Stimulated activated CD4-positive, alpha-beta T cell treated with anti-CD3 and anti-CD28 coated beads, Interleukin-1b, Interleukin-23, amount 100 ng/mL, for 1 hour (primary cell): ENCODE results near the gene C6orf118.

Experiments used
- DNase-seq, 2 donors: peaks; one replicate each; pipeline ENCODE4 v3.0.0-alpha.2; 2020; ENCODE audit warnings: low read depth in 2 of 2

Gene C6orf118

DNA sequence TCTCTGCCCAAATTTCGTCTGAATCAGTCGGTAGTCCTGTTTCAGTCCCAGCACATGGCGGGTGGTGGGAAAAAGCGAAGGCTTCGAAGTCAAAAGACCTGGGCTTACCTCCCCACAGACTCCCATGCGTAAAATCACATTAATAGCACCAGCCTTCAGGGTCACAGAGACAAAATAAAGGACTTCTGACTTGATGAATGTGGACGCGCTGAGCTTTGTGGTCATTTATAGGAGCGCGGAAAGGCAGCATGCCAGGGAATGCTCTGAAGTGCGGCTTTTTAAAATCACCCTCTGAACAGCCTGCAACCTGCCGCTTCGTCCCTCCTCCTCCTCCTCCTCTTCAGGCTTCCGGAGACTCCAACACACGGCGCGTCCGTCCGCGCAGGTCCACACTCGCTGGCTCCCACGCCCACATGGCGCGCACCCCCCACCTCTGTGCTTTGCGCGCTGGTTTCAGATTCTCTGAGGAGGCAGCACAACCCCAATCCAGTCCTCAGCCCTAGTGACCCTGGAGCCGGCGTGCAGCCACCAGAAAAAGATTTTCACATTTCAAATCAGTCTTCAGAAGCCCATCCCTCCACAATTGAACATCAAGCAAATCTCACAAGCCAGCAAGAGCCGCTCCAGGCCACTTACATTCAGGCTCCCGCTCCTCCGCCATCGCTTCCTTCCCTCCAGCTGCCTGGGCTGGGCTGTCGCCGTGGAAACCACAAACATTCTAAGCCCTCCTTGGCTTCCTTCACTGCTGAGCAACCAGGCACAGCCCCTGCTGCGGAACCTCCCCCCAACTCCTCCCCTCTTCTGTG, at the start of gene C6orf118:
C6orf118 (minus strand) TSS at position 680 of the 806 bp plus-strand sequence; CDS start at position 661, 19 bp downstream.
- DNase-seq = no peak

DNA sequence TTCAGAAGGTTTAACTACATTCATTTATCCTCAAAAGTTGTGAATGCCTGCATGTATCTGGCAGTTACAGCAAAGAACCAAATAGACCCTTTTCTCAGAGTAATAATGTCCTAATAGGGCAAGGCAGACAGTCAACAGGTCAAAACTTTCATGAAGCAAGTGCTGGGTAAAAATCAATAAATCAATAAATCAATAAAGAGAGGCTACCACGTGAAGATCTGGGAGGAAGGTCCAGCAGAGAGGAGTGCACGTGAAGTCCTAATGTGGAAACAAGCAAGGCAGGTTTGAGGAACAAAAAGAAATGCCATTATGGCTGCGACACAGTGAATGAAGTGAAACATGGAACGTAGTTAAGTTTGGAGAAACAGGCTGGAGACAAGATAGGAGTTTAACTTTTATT, 36.3 kb upstream of the C6orf118 start:
- DNase-seq = no peak

DNA sequence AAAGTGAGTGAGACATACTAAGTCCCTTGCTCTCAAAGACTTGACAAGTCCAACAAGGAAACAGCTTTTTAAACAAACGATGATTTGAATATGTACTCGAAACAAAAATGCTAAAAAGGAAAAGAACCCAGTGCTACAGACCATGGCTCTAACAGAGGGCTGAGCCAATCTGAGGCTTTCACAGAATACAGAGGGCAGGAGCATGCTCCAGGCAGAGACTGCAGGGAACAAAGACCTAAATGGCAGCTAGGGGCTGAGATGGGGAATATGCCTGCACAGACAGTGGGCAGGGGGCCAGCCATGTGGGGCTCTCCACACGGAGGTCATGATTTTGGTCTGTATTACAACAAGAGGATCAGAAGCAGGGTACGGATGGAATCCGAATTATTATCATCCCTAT, 31.1 kb upstream of the C6orf118 start:
- no peak for DNase-seq

DNA sequence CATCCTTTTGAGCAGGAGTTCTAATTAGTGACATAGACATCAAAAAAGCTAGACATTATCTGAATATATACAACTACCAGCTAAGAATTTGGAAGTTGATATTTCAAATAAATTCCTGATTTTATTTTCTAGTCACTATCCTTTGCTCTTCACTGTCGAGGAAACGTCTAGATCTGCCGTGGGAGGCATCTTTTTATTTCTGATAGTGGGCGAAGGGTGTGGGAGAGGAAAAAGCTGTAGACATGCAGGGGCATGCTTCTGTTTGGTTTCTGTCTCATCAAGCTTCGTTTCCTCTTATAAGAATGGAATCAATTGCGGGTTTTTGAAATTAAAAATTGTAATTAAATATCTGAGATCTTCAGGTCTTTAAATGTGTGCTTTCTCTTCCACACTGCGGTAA, 16.2 kb upstream of the C6orf118 start:
- no peak for DNase-seq

DNA sequence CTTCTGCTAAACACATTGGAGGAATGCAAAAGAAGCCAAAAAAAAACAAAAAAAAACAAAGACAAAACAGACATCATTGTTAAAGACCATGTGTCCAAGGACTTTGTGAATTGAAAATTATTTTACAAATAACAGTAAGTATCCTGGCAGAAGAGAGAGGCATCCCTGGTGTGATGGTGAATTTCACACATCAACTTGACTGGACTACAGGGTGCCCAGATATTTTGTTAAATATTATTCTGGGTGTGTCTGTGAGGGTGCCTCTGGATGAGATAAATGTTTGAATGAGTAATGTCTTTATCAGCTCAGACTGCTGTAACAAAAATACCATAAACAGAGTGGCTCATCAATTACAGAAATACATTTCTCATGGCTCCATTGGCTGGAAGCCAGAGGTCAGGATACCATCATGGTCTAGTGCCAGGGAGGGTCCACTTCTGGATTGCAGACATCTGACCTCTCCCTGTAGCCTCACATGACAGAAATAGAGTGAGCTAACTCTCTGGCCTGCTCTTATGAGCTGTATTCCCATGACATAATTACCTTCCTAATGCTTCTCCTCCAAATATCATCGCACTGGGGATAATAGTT, 12.2 kb upstream of the C6orf118 start:
- no peak for DNase-seq

DNA sequence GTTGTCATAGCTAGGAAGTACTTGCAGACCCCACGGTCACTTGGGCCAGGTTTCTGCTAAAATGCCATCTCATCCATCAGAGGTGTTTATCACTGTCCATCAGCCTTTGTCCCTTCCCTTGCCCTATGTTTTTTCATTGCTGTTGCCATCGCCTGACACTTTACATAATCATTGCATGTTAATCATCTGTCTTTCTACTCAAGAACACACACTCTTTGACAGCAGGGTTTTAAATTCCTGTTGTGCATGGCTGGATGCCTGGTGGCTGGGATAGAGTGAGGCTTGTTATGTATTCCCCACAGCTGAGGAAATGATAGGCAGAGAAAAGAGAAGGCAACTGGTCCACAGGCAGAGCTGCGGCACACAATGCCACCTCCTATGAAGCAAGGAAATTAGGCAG, 11.7 kb upstream of the C6orf118 start:
- no peak for DNase-seq

DNA sequence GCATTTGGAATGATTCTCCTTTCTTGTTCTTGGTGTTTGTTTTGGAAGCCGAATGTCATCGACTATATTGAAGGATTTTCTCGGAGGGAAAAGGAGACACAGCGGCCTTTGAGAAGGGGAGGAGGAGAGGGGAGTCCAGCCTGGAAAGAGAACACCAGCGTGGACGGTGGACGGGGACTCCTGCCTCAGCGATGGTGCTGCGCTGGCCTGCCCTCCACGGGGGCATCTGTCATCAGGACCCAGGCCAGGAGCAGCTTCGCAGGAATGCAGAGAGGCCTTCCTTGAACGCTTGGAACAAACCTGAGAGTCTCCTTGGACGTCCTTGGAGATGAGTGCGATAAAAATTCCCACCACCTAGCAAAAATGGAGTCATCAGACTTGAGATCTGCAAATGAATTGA, 8.3 kb upstream of the C6orf118 start:
- DNase-seq = no peak

DNA sequence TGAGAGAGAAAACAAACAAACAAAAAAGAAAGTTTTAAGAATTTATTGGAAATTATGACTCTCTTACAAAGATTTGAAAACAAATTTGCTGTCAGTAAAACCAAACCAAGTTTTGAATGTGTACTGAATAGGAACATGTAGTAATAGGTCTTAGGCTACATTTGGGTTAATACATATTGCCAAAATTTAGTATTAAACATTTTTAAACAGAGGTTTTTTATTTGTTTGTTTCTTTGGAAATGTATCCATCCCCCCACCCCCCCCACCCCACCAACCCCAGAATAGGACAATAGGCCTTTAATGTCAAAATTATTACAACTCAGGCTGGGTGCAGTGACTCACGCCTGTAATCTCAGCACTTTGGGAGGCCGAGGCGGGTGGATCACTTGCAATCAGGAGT, 2.5 kb downstream of the C6orf118 start:
- DNase-seq = no peak

DNA sequence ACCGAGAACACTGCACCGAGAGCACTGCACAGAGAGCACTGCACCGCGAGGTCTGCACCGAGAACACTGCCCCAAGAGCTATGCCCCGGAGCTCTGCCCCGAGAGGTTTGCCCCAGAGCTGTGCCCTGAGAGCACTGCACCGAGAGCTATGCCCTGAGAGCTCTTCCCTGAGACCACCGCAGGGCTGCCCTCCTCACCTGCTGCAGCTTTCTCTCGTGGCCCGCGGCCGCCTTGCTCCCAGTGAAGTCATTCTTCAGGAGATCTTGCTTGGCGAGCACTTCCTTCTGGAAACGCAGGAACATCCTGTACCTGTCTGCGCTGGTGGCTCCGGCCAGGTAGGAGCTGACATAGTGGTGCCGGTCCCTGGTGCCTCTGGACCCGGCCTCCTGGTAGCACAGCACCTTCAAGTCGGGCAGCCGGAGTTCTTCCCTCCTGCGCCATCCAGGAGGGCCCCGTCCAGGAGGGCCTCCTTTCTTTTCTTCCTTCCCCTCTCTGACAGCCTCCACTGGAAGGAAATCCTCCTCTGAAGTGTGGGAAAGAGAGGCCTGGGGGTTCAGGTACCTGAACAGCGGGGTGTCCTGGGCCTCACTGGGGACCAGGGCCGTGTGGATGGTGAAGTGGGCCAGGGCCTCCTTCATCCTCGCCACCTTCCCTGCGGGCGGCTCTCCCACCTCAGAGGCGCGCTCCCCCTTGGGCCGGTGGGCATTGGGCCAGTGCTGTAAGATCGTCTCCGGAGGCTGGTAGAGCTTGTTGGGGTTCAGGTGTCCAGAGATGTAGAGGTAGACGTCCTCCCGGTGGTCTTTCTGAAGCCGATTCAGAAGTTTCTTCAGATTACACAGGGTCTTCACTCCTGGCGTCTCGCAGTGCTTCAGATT, 7.8 kb downstream of the C6orf118 start:
- no peak for DNase-seq

DNA sequence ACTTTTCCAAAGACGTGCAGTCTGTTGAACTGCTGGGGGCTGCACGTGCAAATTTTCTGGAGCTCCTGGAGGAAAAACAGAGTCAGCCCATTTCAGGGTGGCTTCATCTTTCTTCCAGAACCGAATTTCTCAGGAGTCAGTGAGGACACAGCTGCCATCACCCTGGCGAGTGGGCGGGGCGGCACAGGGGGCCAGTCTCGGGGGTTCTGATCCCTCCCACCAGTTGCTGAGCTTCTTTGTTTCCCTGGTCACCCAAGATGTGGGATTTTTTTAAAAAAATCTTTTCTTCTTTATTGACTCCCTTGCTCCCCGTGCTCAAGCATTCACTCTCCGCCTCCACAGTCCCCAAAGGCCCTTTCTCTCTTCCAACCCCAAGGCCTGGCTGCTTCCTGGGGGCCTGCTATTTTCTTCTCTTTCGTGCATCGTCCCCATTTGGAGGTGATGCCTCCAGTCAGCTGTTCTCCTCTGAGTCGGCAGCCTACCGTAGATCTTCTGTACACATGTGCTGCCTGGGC, 8.9 kb downstream of the C6orf118 start:
- no peak for DNase-seq

DNA sequence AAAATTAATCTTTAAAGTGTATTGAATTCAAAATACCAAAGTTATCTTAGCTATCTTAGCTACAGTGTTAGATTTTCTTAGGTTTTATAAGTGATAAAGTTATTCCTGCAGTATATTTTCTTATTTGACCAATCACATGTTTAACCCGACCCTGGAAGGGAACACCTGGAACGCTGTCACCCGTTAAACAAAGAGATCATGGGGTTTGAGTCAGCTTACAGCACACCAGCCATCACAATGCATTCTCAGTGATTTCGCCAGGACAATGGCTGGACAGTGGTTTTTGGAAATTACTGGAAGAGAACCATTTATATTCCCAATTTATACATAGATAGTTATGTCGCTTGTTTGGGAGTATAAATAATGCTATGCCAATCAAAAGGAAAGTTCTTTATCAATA, 10.5 kb downstream of the C6orf118 start:
- DNase-seq = no peak

DNA sequence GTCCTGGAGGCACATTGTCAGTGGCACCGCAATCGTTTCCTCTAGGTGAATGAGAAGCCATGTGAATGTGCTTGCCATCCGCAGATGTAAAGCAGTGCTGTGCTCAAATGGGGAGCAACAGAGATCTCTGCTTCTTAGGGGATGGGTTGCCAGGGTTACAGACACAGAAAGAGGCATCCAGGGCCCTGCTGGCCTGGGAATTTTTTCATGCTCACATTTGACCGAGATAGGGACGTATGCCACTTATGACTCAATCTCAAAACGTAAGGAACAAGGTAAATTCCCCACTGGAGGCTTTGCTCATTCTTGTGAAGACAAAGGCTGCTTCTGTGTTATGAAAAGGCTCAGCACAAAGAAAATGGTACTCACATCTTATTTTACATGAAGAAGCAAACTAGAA, 11.0 kb downstream of the C6orf118 start:
- no peak for DNase-seq

DNA sequence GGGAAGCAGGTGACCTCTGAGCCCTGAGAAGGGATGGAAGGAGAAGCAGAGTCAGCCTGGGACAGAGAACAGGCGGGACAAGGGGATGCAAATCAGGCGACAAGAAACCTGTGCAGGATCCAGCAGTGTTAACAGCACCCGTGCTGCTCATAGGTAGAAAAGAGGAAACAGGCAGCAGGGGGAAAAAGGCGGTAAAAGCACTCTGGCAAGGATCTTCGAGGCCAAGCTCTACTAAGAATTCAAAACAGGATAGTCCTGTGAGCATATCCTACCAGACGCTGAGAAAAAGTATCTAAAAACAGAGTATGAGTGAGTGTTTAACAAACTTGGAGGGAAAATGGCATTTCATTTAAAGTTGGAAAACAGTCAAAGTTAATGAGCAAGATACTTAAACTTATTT, 16.7 kb downstream of the C6orf118 start:
- DNase-seq = no peak

DNA sequence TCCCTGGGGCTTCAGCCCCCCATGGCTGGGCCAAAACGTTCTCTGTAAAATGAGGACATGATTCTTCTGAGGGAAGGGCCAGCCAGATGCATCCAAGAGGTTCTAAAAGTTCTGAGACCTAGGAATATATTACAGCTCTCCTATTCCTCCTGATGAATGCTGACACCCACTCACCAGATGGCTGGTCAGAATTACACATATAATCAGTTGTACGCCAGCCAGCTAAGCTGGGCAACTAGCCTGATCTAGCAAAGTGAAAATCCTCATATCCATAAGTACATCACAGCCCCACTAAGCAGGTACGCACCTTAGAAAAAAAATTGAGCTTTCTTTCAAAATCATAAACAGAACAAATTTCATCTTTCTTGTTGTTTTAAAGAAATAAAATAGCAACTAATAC, 34.8 kb downstream of the C6orf118 start:
- no peak for DNase-seq

DNA sequence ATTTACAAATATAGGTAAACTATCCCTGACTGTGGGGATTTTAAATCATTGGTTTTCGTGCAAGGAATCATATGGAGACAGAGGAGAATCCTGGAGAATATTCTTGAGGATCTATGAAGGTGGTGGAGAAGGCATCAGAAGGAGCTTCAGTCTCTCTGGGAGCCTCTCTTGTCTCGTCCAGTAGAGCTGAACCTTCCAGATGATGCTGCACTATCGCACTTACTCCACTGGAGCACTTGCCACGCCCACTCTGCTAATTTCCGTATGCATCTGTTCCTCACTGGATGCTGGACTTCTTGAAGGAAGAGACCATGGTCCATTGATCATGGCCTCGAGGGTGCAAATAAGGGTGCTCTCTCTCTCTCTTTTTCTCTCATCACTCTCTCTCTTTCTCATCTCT, 36.8 kb downstream of the C6orf118 start:
- no peak for DNase-seq

DNA sequence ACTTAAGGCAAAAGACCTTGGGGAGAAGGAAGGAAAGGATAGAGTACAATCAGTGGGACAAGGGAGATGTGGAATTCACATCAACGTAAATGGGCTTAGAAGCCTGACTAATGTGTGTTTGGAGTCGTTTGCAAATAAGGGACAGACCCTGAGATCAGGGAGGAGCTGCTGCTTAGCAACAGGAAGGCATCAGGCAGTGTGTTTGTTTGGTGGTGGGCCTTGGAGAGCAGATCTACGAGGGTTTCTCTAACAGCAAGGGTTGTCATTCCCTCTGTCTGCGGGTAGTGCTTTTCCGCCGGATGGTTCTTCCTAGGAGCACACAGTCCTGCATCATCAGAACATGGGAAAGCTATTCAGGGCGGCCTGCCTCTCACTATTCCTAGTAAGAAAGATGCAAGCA, 40.4 kb downstream of the C6orf118 start:
- DNase-seq = no peak

DNA sequence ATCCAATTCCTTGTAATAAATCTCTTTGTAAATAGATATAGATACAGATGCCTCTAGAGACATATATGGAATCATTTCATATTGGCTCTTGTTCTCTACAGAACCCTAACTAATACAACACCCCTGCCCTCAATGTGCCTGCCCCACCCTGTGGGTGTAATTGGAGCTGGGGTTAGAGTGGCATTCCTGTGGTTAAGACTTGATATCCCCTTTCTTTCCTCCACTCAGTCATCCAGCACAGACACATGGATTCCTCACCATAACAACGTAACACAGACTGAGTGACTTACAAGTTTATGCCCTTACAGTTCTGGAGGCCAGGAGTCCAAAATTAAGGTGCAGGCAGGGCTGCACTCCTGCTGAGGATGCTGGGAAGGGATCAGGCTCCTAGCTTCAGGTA, 42.8 kb downstream of the C6orf118 start:
- DNase-seq = no peak

DNA sequence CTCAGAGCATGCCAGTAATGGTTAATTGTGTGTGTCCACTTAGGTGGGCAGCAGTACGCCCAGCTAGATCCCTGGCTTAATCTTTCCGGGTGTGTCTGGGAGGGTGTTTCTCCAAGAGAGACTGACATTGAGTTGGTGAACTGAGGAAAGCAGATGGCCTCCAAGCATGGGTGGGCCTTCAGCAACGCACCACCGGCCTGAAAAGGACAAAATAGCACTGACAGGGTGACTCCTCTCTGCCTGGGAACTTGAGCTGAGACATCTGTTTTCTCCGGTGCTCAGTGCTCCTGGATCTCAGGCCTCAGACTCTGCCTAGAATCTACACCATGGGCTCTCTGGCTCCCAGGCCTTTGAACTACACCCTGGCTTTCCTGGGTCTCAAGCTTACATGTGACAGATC, 43.2 kb downstream of the C6orf118 start:
- no peak for DNase-seq

DNA sequence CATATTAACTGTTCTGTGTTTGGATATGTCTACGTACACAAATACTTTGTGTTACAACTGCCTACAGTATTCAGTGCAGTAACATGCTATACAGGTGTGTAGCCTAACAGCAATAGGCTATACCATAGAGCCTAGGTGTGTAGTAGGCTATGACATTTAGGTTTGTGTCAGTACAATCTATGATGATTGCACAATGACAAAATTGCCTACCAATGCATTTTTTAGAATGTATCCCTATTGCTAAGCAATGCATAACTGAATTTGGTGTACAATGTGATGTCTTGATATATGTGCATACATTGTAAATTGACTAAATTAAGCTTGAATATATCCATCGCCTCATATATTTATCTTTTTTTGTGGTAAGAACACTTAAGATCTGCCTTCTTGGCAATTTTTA, 48.9 kb downstream of the C6orf118 start:
- no peak for DNase-seq

DNA sequence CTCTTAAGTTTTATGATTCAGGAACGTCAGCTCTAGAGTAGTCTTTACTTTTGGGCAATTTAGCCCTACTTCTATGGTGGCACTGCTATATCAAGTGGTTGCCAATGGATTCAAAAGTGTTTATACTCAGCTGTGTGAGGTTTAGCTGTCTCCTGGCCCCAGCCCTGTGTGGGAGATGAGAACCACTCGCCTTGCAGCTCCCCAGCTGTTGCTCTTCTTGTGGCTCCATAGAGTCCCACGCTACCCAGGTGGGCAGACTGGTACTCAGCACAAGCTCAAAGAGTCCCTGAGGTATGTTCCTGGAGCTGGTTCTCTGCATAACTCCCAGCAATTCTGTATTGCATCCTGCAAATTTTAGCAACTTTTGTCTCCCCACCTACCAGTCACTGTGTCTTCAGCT, 59.6 kb downstream of the C6orf118 start:
- DNase-seq = no peak

DNA sequence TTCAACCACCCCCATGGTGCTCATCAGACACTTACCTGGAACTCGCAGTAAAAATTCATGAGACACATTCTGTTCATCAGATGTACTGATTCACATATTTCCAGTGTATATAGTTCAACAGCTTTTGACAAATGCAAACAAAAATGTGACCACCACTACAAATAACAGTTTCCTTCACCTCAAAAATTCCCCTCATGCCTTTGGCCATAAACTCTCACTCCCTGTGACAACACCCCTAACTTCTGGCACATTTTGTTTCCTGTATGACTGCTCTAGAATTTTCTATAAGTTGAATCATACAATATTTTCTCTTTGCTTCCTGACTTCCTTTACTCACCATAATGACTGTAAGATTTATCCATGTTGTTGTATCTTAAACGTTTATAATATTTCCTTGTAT, 63.7 kb downstream of the C6orf118 start:
- DNase-seq = no peak

DNA sequence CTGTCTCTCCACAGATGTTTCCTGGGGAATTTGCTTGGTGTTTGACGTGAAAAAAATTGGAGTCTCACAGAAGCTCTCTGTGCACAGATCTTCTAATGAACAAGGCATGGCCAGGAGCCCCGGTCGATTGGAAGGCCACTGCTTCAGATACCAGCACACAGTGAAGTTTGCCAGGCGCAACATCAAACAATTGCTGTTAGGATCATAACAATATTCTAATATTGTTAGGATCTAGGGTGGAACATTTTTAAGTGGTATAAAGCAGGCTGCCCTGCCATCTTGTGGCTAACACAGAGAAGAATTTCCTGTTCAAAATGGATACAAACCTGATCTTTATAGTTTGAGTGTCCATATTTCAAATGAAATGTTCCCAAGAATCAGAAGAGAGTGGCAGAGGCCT, 64.1 kb downstream of the C6orf118 start:
- DNase-seq = no peak
